ENCODE data around the gene EHF. TPM values are rescaled to one million over a fixed set of nuclear protein-coding genes. Genes with fewer than 3 reads are reported as not detected.

The EHF gene
- total and polyA plus RNA-seq, 2 of the 8 experiments (the other 6 are each of a cell fraction or from before 2014, with no cell fraction given): not detected

DNA sequence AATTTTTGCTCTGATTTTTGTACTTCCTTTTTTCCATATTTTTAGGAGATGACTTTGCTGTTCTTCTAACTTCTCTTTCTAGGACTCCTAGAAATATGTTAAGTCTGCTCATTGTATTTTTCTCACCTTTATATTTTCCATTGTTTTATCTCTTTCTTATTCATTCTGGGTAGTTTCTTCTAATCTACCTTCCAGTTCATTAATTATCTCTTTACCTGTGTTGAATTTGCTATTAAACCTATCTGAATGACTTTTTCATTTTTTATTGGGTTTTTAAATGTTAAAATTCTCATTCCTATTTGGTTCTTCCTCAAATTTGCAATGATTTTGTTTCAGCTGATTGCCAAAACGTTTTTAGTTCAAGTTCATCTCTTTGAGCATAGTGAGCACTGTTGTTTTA, 27.8 kb upstream of the EHF start:
- Histone ChIP-seq H3K23ac (ENCODE audit: insufficient read length) (no peak overlapping the region), H2BK20ac (ENCODE audit: low read length) (no peak overlapping the region), H4K20me1 (replicated peaks in 1 of 2; ENCODE audit: control insufficient read depth in 1 of 2, insufficient read depth in 2 of 2, low read length in 2 of 2) (no peaks in the 10 kb centered on the region), H3K23me2 (ENCODE audit: low read depth, low read length) (no peaks in the 10 kb centered on the region; the same call in 1 of the 2 replicates), H3K9me3 (ENCODE audit: insufficient read depth in 2 of 2, low read depth in 1 of 2, low read length in 1 of 2) (peaks cover 0 to 7% of the 10 kb centered on the region in 2 experiments; a peak in 2 of 4 replicates), H3K14ac (ENCODE audit: insufficient read length) (no peak overlapping the region), H2BK5ac (ENCODE audit: low read depth, low read length) (no peak overlapping the region), H3K18ac (ENCODE audit: extremely low read depth, low read length) (no peak overlapping the region), H3K9ac (replicated peaks in 1 of 4; ENCODE audit: extremely low read depth in 1 of 4, low read depth in 3 of 4, low read length in 3 of 4) (no peak overlapping the region), H3K27ac (ENCODE audit: low read depth, low read length) (no peak overlapping the region), H3K4ac (replicated peaks; ENCODE audit: insufficient read length, low read depth, low read length) (no peak overlapping the region), H3K36me3 (ENCODE audit: control insufficient read depth in 2 of 4, insufficient read depth in 4 of 4, low read length in 3 of 4) (no peaks in the 10 kb centered on the region), H4K91ac (replicated peaks; ENCODE audit: insufficient read length, low read length) (no peak overlapping the region), H4K8ac (ENCODE audit: extremely low read depth, insufficient read depth, low read length) (no peak overlapping the region), H3K27me3 (replicated peaks in 1 of 4; ENCODE audit: control insufficient read depth in 3 of 4, extremely low read depth in 1 of 4, insufficient read depth in 3 of 4, low read length in 3 of 4) (no peaks in the 10 kb centered on the region), H2BK120ac (replicated peaks; ENCODE audit: low read depth, low read length) (no peak overlapping the region), H2AFZ (ENCODE audit: low read length) (no peak overlapping the region), H2AK5ac (ENCODE audit: low read depth, low read length) (no peak overlapping the region), H2BK15ac (ENCODE audit: low read length) (no peak overlapping the region), H2BK12ac (ENCODE audit: low read depth, low read length) (no peak overlapping the region), H3K4me3 (ENCODE audit: extremely low read depth in 1 of 4, insufficient read depth in 2 of 4, low read depth in 3 of 4, low read length in 4 of 4) (no peak overlapping the region), H3K79me2 (ENCODE audit: control insufficient read depth in 1 of 2, insufficient read depth in 2 of 2, low read length in 2 of 2) (no peaks in the 10 kb centered on the region), H4K5ac (ENCODE audit: insufficient read length, low read depth, low read length) (no peak overlapping the region), H3K79me1 (ENCODE audit: low read depth, low read length) (no peaks in the 10 kb centered on the region), H3K56ac (replicated peaks; ENCODE audit: insufficient read length, low read depth, low read length) (no peak overlapping the region), H3K4me1 (replicated peaks in 1 of 4; ENCODE audit: control insufficient read depth in 3 of 4, insufficient read depth in 4 of 4, low read length in 3 of 4) (no peaks in the 10 kb centered on the region), H3K4me2 (ENCODE audit: insufficient read depth in 1 of 2, low read depth in 2 of 2, low read length in 2 of 2) (no peak overlapping the region)
- DNase-seq (ENCODE audit: low read depth in 1 of 2, low spot score in 2 of 2) (no peak), FAIRE-seq (no peak)
- CTCF ChIA-PET (ENCODE audit: partially characterized antibody): no interaction called here
- POLR2A ChIA-PET (ENCODE audit: partially characterized antibody): no interaction called here
- TF ChIP-seq RBBP5 (IDR thresholded peaks at IDR 0.05; ENCODE audit: borderline replicate concordance, low read depth, low read length): no peak
- no peak for TF ChIP-seq SIRT6 (IDR thresholded peaks at IDR 0.05; ENCODE audit: low read length)
- no peak for TF ChIP-seq TBP (IDR thresholded peaks at IDR 0.05; ENCODE audit: low read depth, low read length)
- no peak for TF ChIP-seq CREB1 (IDR thresholded peaks at IDR 0.05)
- TF ChIP-seq, protein P1, sequence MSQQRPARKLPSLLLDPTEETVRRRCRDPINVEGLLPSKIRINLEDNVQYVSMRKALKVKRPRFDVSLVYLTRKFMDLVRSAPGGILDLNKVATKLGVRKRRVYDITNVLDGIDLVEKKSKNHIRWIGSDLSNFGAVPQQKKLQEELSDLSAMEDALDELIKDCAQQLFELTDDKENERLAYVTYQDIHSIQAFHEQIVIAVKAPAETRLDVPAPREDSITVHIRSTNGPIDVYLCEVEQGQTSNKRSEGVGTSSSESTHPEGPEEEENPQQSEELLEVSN (IDR thresholded peaks at IDR 0.05): no peak
- no peak for TF ChIP-seq SRF (IDR thresholded peaks at IDR 0.05; ENCODE audit: low read depth, low read length)
- no peak for TF ChIP-seq POU5F1 (IDR thresholded peaks at IDR 0.05; ENCODE audit: low read depth, low read length)
- no peak for TF ChIP-seq CHD1 (IDR thresholded peaks at IDR 0.05; ENCODE audit: low read depth, low read length)
- no peak for TF ChIP-seq SIX5 (IDR thresholded peaks at IDR 0.05; ENCODE audit: low read depth, low read length)
- no peak for TF ChIP-seq GTF2F1 (IDR thresholded peaks at IDR 0.05; ENCODE audit: borderline replicate concordance, low read depth, low read length)
- TF ChIP-seq SUZ12 (IDR thresholded peaks at IDR 0.05; ENCODE audit: low read length): no peak
- no peak for TF ChIP-seq EZH2 (IDR thresholded peaks at IDR 0.05; ENCODE audit: low read depth, low read length, severe bottlenecking)
- 69% methylated on average over 1 of the region's 1 CpG; no CpG with 5 or more reads in 1 of the 2 experiments for WGBS, 2 experiments (ENCODE audit: extremely low coverage in 1 of 2, insufficient coverage in 1 of 2, insufficient read length in 1 of 2, insufficient replicate concordance in 2 of 2, low coverage in 1 of 2, low lambda C conversion rate in 2 of 2, missing lambda C conversion rate in 1 of 2)
